PC-3 (cell line): ENCODE measurements around the gene TTLL7. TPM values are rescaled to one million over a fixed set of nuclear protein-coding genes. Genes with fewer than 3 reads are reported as not detected.

ENCODE experiments used
- ATAC-seq: fragments of 200-7000 bp; cut with Tn5 transposase; 2 replicates; pipeline ENCODE4 v1.9.1; 2020; ENCODE audit warnings: mild to moderate bottlenecking, moderate library complexity
- BruUV-seq: library from RNA; stranded (reverse); fragments of 400-500 nt; replicated peaks from 2 replicates; lab custom pipeline; 2021; lab: Mats Ljungman, UMichigan
- CTCF ChIA-PET: fragments of 300-600 bp; sonication (Branson Sonifier 250); formaldehyde crosslinking; loops from one replicate; lab custom pipeline; 2022; ENCODE audit warnings: antibody characterized with exemption; lab: Charles Lee
- POLR2A ChIA-PET: fragments of 300-600 bp; sonication (Branson Sonifier 250); formaldehyde crosslinking; loops from one replicate; lab custom pipeline; 2022; ENCODE audit warnings: antibody characterized with exemption; ENCODE audit not compliant: unreplicated experiment; lab: Charles Lee
- DNase-seq: peaks from one replicate; pipeline ENCODE4 v3.0.0-alpha.2; 2015
- H2AFZ ChIP-seq: fragments of 300-600 bp; sonication (generic); 2 replicates; pipeline ENCODE4 v1.6.0; 2016; ENCODE audit warnings: antibody characterized with exemption, low read length
- H3F3A ChIP-seq: fragments of 300-600 bp; sonication (generic); one replicate; pipeline ENCODE4 v1.6.0; 2017; ENCODE audit warnings: antibody characterized with exemption, low read length, control low read depth, mild to moderate bottlenecking; ENCODE audit not compliant: unreplicated experiment
- H3K27ac ChIP-seq: fragments of 300-600 bp; sonication (generic); 2 replicates; pipeline ENCODE4 v1.5.1; 2016; ENCODE audit warnings: mild to moderate bottlenecking, low read length
- H3K27me3 ChIP-seq: fragments of 300-600 bp; sonication (generic); 2 replicates; pipeline ENCODE4 v1.6.1; 2016; ENCODE audit warnings: low read length, mixed read lengths
- H3K36me3 ChIP-seq: fragments of 300-600 bp; sonication (generic); 2 replicates; pipeline ENCODE4 v1.6.1; 2016; ENCODE audit warnings: low read depth, mixed run types, low read length, mixed read lengths
- H3K4me1 ChIP-seq: fragments of 300-600 bp; sonication (generic); 2 replicates; pipeline ENCODE4 v1.5.1; 2016; ENCODE audit warnings: low read length; ENCODE audit not compliant: insufficient read depth
- H3K4me2 ChIP-seq: fragments of 300-600 bp; sonication (generic); 2 replicates; pipeline ENCODE4 v1.6.0; 2016; ENCODE audit warnings: low read length
- H3K4me3 ChIP-seq: fragments of 300-600 bp; sonication (generic); 2 replicates; pipeline ENCODE4 v1.5.1; 2016; ENCODE audit warnings: mild to moderate bottlenecking, low read length, mixed read lengths
- H3K79me2 ChIP-seq: fragments of 300-600 bp; sonication (generic); 2 replicates; pipeline ENCODE4 v1.6.1; 2017; ENCODE audit warnings: low read length, mixed read lengths
- H3K9ac ChIP-seq: fragments of 300-600 bp; sonication (generic); 2 replicates; pipeline ENCODE4 v1.6.0; 2016; ENCODE audit warnings: mild to moderate bottlenecking, low read length
- H3K9me2 ChIP-seq: fragments of 300-600 bp; sonication (generic); replicated peaks from 2 replicates; pipeline ENCODE4 v1.6.1; 2016; ENCODE audit warnings: mixed run types, low read length, mixed read lengths
- H3K9me3 ChIP-seq: fragments of 300-600 bp; sonication (generic); 2 replicates; pipeline ENCODE4 v1.6.1; 2016; ENCODE audit warnings: low read length, mixed read lengths
- H4K20me1 ChIP-seq: fragments of 300-600 bp; sonication (generic); 2 replicates; pipeline ENCODE4 v1.6.1; 2016; ENCODE audit warnings: low read length, mixed read lengths
- EZH2 ChIP-seq: fragments of 300-600 bp; sonication (generic); IDR thresholded peaks from one replicate; pipeline ENCODE4 v1.6.1; 2017; ENCODE audit warnings: antibody characterized with exemption, mild to moderate bottlenecking, low read length; ENCODE audit not compliant: unreplicated experiment
- EZH2phosphoT487 ChIP-seq: fragments of 300-600 bp; sonication (generic); IDR thresholded peaks from 2 replicates; pipeline ENCODE4 v1.6.1; 2018; ENCODE audit warnings: mild to moderate bottlenecking, antibody characterized with exemption, low read length, borderline replicate concordance
- intact Hi-C: fragments of 100-400 bp; cut with micrococcal nuclease; formaldehyde crosslinking; loops from 2 replicates; pipeline ENCODE4 v1.9.0; 2023
- total RNA-seq: library from RNA; depleted of rRNA; stranded (reverse); fragments of >200 nt; gene quantifications from 2 replicates; pipeline ENCODE4 v1.2.3, GENCODE V29; 2014
- TF ChIP-seq, protein P1 (sequence below): fragments of 300-600 bp; sonication (generic); conservative IDR thresholded peaks from 2 replicates; pipeline ENCODE4 v1.5.1; 2017; ENCODE audit warnings: antibody characterized with exemption, low read depth, mild to moderate bottlenecking, low read length

Gene TTLL7
- total RNA-seq, 1 experiment from 2014 or later: 3.8 TPM

DNA sequence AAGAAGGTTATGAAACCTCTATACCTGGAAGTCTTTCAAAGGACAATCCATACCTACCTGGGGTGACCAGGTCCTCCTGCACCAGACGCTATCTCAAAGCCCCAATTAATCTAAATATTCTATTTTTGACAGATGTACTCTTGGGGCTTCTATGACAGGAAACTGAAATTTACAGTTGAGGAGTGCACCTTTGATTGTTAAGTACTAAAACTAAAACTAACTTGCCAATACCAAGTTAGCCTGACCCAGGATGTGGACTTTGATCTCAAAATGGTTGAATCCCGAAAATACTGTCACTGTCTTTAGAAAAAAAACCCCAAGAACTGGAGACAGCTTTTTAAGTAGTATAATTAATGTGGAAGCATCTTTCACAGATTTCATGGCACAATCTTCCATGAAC lies 162.4 kb downstream of the TTLL7 start:
- H3K4me1 ChIP-seq: no peaks in the 10 kb centered on the region
- no peaks in the 10 kb centered on the region for H3K36me3 ChIP-seq
- no peak overlapping the region for H3K4me2 ChIP-seq
- H3K27ac ChIP-seq: no peak overlapping the region
- no peak overlapping the region for H3K4me3 ChIP-seq
- no peaks in the 10 kb centered on the region for H3K79me2 ChIP-seq
- H2AFZ ChIP-seq: no peak overlapping the region
- intact Hi-C loops: no loop called here
- POLR2A ChIA-PET: no interaction called here
- TF ChIP-seq, protein P1, sequence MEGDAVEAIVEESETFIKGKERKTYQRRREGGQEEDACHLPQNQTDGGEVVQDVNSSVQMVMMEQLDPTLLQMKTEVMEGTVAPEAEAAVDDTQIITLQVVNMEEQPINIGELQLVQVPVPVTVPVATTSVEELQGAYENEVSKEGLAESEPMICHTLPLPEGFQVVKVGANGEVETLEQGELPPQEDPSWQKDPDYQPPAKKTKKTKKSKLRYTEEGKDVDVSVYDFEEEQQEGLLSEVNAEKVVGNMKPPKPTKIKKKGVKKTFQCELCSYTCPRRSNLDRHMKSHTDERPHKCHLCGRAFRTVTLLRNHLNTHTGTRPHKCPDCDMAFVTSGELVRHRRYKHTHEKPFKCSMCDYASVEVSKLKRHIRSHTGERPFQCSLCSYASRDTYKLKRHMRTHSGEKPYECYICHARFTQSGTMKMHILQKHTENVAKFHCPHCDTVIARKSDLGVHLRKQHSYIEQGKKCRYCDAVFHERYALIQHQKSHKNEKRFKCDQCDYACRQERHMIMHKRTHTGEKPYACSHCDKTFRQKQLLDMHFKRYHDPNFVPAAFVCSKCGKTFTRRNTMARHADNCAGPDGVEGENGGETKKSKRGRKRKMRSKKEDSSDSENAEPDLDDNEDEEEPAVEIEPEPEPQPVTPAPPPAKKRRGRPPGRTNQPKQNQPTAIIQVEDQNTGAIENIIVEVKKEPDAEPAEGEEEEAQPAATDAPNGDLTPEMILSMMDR: no peak
- TF ChIP-seq EZH2phosphoT487 (no peak), EZH2 (no peak)
- no peaks in the 10 kb centered on the region for H3K27me3 ChIP-seq
- ATAC-seq: no peak
- no peak for DNase-seq
- no peaks in the 10 kb centered on the region for H4K20me1 ChIP-seq
- CTCF ChIA-PET: no interaction called here
- no peaks in the 10 kb centered on the region for H3F3A ChIP-seq
- no peaks in the 10 kb centered on the region for H3K9me2 ChIP-seq
- no peaks in the 10 kb centered on the region for H3K9me3 ChIP-seq
- no TSS peak for BruUV-seq
- H3K9ac ChIP-seq: no peak overlapping the region

DNA sequence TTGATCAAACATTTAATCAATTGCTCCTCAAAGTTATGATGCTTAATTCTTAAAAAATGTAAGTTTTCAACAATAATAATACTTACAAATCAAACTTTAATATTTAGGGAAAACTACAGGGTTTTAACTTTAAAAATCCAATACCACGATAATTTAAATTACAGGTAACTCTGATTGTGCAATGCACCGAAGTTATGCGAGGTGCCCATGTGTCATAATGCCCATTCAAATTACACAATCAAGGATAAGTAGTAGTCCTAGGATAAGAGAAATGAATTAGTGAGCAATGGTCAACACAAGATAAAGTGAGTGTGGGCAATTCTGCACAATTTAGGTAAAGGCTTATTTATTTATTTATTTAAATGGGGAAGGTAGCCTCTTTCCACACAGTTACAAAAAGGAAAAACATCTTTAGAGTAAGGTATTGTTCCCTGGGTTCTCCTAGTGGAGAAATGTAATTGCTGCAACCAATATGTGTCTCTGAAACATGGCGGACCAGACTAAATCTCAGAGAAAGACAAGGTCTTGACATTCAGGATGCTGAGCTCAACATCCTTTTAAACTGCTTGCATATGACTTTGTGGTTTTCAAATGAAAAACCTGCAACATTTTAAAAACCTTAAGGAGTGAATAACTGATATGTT lies 164.2 kb downstream of the TTLL7 start:
- Histone ChIP-seq H2AFZ (no peak overlapping the region), H3F3A (no peaks in the 10 kb centered on the region), H4K20me1 (no peaks in the 10 kb centered on the region), H3K79me2 (no peaks in the 10 kb centered on the region), H3K36me3 (no peaks in the 10 kb centered on the region), H3K27ac (no peak overlapping the region), H3K27me3 (no peaks in the 10 kb centered on the region), H3K9ac (no peak overlapping the region), H3K4me3 (no peak overlapping the region), H3K9me3 (no peaks in the 10 kb centered on the region), H3K9me2 (no peaks in the 10 kb centered on the region), H3K4me1 (no peaks in the 10 kb centered on the region), H3K4me2 (no peak overlapping the region)
- intact Hi-C loops: no loop called here
- ChIA-PET POLR2A (no interaction called here), CTCF (interaction anchor here (0.6 kb wide), 1 partner anchor 237 kb away, joined by 3 read pairs; no protein-coding TSS in a partner anchor)
- TF ChIP-seq EZH2: no peak
- TF ChIP-seq, protein P1: 0 out of 2 replicates have a peak, but pooled peaks have one; percentile 19
- no TSS peak for BruUV-seq
- ATAC-seq (no peak), DNase-seq (no peak)

DNA sequence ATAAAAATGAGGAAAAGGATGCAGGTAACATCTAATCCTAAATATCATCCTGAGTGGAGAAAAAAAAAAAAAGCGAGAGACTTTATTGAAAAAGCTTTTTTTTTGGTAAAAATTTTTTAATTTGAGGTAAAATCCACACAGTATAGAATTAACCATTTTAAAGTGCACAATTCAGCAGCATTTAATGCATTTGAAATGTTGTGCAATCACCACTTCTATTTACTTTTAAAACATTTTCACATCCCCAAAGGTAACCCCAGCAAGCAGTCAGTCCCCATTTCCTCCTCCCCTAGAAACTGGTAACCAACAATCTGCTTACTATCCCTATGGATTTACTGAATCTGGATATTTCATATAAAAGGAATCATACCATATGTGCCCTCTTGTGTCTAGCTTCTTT lies 166.7 kb downstream of the TTLL7 start:
- Histone ChIP-seq H3K9ac (no peak overlapping the region), H3K4me3 (no peak overlapping the region), H3K4me1 (no peaks in the 10 kb centered on the region), H3K36me3 (no peaks in the 10 kb centered on the region), H3K79me2 (no peaks in the 10 kb centered on the region), H3F3A (no peaks in the 10 kb centered on the region), H3K9me3 (no peaks in the 10 kb centered on the region), H2AFZ (no peak overlapping the region), H3K4me2 (no peak overlapping the region), H4K20me1 (no peaks in the 10 kb centered on the region), H3K9me2 (no peaks in the 10 kb centered on the region), H3K27ac (no peak overlapping the region), H3K27me3 (no peaks in the 10 kb centered on the region)
- ChIA-PET POLR2A (no interaction called here), CTCF (no interaction called here)
- TF ChIP-seq, protein P1: no peak
- no peak for TF ChIP-seq EZH2
- no peak for TF ChIP-seq EZH2phosphoT487
- no TSS peak for BruUV-seq
- DNase-seq: no peak
- no peak for ATAC-seq
- intact Hi-C loops: no loop called here
